GM20000 (cell line): ENCODE data around the gene DHRS4.
"Not testable (repeated sequence)": the region's sequence is repeated elsewhere in the genome, so short reads cannot be mapped to it uniquely, and the experiment has no call there.

Experiments used
- DNase-seq: peaks from one replicate; pipeline ENCODE4 v3.0.0; 2012; ENCODE audit warnings: low spot score
- CTCF ChIP-seq: IDR thresholded peaks from 2 replicates; pipeline ENCODE4 v1.5.1; 2012; ENCODE audit warnings: mild to moderate bottlenecking, control low read depth; ENCODE audit errors: extremely low read depth, missing control alignments

The DHRS4 gene

GRCh38 chr14:23941230-23941629 is 12.3 kb upstream of the DHRS4 start:
- TF ChIP-seq CTCF = no peak
- no peak for DNase-seq

GRCh38 chr14:23941669-23942068 is 11.9 kb upstream of the DHRS4 start:
- no peak for TF ChIP-seq CTCF

GRCh38 chr14:23942587-23942986 is 11.0 kb upstream of the DHRS4 start:
- no peak for DNase-seq
- no peak for TF ChIP-seq CTCF

More at GRCh38 chr14:23941669-23942068, 11.9 kb upstream of the DHRS4 start:
- DNase-seq = no peak

- DNase-seq = not testable (repeated sequence)
Observed at GRCh38 chr14:23949069-23949468, 4.5 kb upstream of the DHRS4 start.

- DNase-seq = no peak
- no peak for TF ChIP-seq CTCF
Observed at GRCh38 chr14:23950411-23951135, 3.0 kb upstream of the DHRS4 start.

GRCh38 chr14:23951136-23951466 is 2.5 kb upstream of the DHRS4 start:
- DNase-seq = not testable (repeated sequence)

- no peak for DNase-seq
- TF ChIP-seq CTCF = no peak
Observed at GRCh38 chr14:23951590-23952201, 1.9 kb upstream of the DHRS4 start.

GRCh38 chr14:23953116-23953463 is 480 bp upstream of the DHRS4 start:
- DNase-seq = not testable (repeated sequence)

- DNase-seq = not testable (repeated sequence)
Observed at GRCh38 chr14:23954279-23954614, 677 bp downstream of the DHRS4 start.

GRCh38 chr14:23954965-23955364 is 1.4 kb downstream of the DHRS4 start:
- not testable (repeated sequence) for DNase-seq

- not testable (repeated sequence) for DNase-seq
Observed at GRCh38 chr14:23955811-23956210, 2.2 kb downstream of the DHRS4 start.

- not testable (repeated sequence) for DNase-seq
Observed at GRCh38 chr14:23957913-23958569, 4.5 kb downstream of the DHRS4 start.

GRCh38 chr14:23960899-23961298 is 7.3 kb downstream of the DHRS4 start:
- not testable (repeated sequence) for DNase-seq

- DNase-seq = not testable (repeated sequence)
Observed at GRCh38 chr14:23961704-23962103, 8.1 kb downstream of the DHRS4 start.

GRCh38 chr14:23969130-23969480 is 15.5 kb downstream of the DHRS4 start:
- not testable (repeated sequence) for DNase-seq
